Activated CD8-positive, alpha-beta memory T cell treated with anti-CD3 and anti-CD28 coated beads for 4 hours (primary cell): ENCODE results near the gene ILK.

Experiments used
- DNase-seq, 2 donors: peaks; one replicate each; pipeline ENCODE4 v3.0.0-alpha.2; 2020; ENCODE audit warnings: low read depth in 2 of 2

The ILK gene

GRCh38 chr11:6636480-6636879, 32.9 kb downstream of the ILK start:
- no peak for DNase-seq

- DNase-seq = no peak
These were observed 34.3 kb downstream of the ILK start for GRCh38 chr11:6637871-6638270.

DNA sequence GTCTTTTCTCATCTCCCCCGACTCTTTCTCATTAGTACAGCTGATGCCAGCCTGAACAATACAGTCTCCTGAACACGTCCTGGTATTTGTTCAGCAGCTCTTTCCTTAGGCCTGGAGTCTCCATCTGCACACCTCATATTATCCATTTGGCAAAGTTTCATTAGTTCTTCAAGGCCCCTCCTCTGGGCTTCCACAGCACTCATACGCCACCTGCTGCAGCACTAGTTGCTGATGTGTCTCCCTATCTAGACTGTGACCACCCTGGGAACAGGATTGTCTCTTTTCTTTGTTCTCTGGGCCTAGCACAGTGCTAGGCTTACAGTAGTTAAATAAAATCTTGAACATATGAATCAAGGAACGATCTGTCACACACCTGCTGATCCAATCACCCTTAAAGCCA, 34.9 kb downstream of the ILK start:
- no peak for DNase-seq

DNA sequence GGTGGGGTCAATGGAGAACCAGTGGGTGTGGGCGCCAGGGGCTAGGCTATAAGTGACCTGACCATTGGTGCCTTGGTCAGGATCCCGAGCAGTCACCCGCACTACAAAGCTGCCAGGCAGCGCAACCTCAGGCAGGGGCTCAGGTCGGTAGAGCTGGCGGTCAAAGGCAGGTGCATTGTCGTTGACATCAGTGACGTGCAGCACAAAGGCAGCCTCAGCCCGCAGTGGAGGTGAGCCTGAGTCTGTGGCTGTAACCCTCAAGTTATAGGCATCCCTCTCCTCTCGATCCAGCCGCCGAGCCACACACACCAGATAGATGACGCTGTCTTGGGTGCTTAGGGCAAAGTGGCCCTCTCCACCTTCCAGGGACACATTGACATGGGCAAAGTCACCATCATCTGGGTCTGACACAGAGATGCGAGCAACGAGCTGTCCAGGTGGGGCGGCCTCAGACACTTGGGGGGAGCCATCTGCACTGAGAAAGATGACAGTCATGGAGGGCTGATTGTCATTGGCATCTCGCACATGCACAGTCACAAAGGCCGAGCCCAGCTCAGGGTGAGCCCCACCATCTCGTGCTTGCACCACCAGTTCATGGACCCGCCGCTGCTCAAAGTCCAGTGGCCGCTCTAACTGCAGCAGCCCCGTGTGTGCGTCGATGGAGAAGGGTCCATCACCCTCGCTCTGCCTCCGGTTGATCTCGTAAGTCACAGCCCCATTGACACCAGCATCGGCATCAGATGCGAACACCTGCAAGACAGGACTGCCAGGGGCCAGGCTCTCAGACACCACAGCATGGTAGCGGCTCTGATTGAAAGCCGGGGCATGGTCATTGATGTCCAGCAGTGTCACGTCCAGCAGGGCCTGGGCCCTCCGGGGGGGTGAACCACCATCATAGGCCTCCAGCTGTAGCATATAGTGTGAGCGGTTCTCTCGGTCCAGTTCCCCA, 36.7 kb downstream of the ILK start:
- no peak for DNase-seq

- no peak for DNase-seq
These were observed 37.6 kb downstream of the ILK start for GRCh38 chr11:6640985-6641701.

- no peak for DNase-seq
These were observed 39.4 kb downstream of the ILK start for GRCh38 chr11:6642957-6643356.

GRCh38 chr11:6646071-6646470, 42.5 kb downstream of the ILK start:
- DNase-seq = no peak

GRCh38 chr11:6646576-6646917, 43.0 kb downstream of the ILK start:
- DNase-seq = no peak

GRCh38 chr11:6646918-6647679, 43.5 kb downstream of the ILK start:
- DNase-seq = no peak

- DNase-seq = no peak
These were observed 44.3 kb downstream of the ILK start for GRCh38 chr11:6647836-6648235.

- no peak for DNase-seq
These were observed 44.9 kb downstream of the ILK start for GRCh38 chr11:6648501-6648900.

DNA sequence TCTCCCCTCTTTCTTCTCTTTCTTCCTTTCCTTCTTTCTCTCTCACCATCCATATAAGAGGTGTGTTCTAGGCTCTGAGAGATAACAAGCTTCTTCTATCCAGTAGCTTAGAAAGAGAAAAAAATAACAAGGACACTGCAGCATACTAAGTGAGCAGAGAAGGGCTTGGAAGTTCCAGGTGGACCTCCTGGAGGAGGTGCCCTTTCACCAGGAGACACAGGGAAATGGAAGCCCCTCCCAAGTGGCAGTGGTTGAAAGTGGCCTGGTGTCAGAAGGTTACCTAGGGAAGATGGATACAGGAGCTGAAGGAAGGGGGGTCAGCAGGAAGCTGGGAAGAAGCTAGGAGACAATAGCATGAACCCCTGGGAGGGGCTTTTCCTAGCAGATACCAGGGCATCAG, 46.5 kb downstream of the ILK start:
- no peak for DNase-seq

- peak in 1 of 2 donors; percentile 44 for DNase-seq
These were observed 47.4 kb downstream of the ILK start for GRCh38 chr11:6650980-6651379.

- DNase-seq = no peak
These were observed 48.6 kb downstream of the ILK start for GRCh38 chr11:6652182-6652581.

DNA sequence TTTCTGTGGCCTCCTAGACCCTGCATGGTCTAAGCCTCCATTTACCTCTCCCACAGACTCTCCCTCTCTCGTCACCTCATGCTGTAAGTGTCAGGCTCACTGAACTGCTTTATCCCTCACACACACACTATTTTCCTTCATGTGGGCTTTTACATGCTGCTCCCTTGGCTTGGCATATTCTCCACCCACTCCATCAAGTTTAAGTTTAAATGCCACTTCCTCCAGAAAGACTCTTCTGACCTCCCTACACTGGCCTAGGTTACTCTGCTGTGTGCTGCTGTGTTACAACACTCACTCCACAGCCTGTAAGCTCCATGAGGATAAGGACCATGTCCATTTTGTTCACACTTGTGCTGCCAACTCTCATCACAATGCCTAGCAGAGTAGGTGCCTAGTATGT, 49.5 kb downstream of the ILK start:
- no peak for DNase-seq

DNA sequence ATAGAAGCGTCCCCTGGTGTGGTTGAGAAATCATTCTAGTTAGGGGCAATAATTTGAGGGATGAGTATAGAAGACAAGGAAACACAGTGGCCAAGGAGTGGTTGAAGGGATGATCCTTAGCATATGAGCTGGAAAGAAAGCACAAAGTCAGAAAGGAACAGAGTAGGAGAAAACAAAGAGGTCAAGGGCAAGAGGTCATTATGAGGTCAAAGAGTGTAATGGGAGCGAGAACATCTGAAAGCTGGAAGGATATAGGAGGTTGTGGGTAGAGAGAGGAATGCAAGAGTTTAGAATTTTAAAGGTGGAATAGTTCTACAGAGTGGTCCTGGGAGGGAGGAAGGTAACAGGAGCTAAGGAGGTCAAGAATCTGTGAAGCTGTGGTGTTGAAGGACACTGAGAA, 50.1 kb downstream of the ILK start:
- DNase-seq = no peak

GRCh38 chr11:6654281-6655019, 50.9 kb downstream of the ILK start:
- DNase-seq = no peak

GRCh38 chr11:6655020-6655789, 51.6 kb downstream of the ILK start:
- peak in 1 of 2 donors; percentile 13 for DNase-seq

- DNase-seq = no peak
These were observed 52.4 kb downstream of the ILK start, which contains the start of gene DCHS1 for GRCh38 chr11:6655790-6656583. Gene DCHS1 (minus strand): TSS chr11:6655809. CDS start chr11:6641613, 14,196 bp downstream.

DNA sequence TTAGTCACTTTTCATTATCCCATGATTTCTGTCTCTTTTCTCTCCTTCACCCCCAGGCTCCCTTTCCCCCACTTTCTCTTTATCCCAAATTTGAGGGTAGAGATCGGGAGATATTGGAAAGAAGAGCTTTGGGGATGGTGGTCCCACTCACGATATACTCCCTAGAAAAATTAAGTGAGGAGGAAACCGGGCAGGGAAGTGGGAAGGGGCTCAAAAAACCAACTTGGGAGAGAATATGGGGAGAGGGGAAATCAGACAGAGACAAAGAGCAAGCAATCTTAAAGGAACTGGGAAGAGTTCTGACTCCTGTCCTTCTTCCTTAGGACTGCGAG, 53.0 kb downstream of the ILK start:
- DNase-seq = no peak
